ENCODE data around the gene TBCA.
"Not testable (repeated sequence)": the region's sequence is repeated elsewhere in the genome, so short reads cannot be mapped to it uniquely, and the experiment has no call there.

The TBCA gene

DNA sequence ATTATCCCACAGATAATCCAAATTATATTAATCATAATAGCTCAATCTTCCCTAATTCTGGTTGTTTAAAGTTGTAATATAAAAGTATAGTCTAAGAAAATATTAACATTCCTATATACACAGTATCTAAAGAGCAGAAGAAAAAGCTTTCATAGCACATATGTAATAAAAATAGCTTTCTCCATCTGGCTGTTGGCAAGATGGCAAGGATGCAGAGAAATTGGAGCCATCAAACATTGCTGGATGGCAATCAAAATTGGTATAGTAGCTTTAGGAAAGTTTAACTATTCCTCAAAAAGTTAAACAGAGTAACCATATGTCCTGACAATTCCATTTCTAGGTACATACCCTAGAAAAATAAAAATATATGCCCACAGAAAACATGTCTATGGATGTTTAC, 66.8 kb downstream of the TBCA start:
- DNase-seq (ENCODE audit: low read depth): no peak

DNA sequence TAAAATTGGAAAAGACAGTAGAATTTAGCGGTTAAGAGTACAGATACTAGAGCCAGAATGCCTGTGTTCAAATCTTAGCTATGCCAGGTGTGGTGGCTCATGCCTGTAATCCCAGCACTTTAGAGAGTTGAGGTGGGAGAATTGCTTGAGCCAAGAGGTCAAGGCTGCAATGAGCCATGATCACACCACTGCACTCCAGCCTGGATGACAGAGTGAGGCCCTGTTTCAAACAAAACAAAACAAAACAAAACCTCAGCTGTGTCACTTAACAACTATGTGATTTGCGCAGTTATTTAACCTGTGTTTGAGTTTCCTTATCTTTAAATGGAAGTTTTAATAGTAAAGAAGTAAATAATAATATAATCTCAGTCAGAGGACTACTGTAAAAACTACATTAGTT, 68.3 kb downstream of the TBCA start:
- no peak for DNase-seq (ENCODE audit: low read depth)

DNA sequence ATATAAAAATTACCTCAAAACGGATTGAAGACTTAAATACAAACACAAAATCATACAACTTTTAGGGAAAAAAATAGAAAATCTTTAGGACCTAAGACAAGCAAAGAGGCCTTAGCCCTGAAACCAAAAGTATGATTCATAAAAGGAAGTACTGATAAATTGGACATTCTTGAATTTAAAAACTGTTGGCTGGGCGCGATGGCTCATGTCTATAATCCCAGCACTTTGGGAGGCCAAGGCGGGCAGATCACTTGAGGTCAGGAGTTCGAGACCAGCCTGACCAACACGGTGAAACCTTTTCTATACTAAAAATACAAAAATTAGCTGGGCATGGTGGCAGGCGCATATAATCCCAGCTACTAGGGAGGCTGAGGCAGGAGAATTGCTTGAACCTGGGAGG, 76.6 kb downstream of the TBCA start:
- DNase-seq (ENCODE audit: low read depth): not testable (repeated sequence)

DNA sequence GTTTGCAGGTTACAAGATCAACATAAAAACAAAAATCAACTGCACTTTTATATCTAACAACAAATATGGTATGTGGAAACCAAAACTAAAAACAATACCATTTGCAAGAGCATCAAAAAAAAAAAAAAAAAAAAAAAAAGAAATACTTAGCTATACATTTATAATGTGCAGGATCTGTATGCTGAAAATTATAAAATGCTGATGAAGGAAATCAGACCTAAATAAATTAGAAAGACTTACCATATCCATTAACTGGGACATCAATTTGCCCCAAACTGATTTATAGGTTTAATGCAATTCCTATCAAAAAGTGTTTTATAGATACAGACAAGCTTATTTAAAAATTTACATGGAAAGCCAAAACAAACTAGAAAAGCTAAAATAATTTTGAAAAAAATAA, 77.2 kb downstream of the TBCA start:
- DNase-seq (ENCODE audit: low read depth): no peak

DNA sequence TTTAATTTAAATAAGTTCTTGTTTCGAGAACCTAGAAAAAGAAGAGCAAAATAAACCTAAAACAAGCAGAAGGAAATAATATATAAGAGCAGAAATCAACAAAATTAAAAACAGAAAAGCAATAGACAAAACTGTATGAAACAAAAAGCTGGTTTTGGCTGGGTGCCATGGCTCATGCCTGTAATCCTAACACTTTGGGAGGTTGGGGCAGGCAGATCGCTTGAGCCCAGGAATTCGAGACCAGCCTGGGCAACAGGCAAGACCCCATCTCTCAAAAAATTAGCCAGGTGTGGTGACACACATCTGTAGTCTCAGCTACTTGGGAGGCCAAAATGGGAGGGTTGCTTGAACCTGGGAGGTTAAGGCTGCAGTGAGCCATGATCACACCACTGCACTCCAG, 78.4 kb downstream of the TBCA start:
- no peak for DNase-seq (ENCODE audit: low read depth)

DNA sequence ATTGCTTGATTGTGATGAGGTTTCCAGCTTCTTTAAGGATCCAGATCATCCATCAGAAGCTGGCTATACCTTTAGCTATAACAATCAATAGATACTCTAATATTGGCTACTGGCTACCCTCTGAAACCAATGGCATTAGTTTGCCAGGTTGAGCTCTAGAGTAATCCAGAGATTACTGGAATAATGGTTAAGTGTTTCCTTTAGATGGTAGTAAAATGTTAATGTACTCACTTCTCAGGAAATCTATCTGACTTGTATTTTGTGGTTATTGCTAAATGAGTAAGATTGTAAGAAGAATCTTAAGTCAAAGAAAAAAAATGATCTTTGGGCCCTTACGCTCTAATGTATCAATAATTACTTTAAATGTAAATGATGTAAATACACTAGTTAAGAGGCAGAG, 80.0 kb downstream of the TBCA start:
- no peak for DNase-seq (ENCODE audit: low read depth)

DNA sequence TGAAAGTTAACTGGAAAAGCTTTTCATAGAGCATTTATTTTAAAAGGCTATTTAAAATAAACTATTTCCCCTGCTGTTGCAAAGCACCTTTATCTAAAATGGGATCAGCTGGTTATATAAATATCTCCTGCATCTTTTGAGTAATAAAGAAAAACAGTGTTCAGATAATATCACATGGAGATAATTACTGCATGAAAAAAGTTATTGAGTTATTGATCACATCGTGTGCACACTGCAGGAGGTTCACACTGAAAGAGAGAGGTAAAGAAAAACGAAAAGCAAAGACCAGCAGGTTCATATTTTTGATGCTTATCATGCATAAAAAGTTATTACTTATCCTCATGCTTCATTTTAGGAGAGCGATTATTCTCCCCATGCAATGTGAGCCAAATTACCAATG, 82.2 kb downstream of the TBCA start:
- DNase-seq (ENCODE audit: low read depth): no peak

DNA sequence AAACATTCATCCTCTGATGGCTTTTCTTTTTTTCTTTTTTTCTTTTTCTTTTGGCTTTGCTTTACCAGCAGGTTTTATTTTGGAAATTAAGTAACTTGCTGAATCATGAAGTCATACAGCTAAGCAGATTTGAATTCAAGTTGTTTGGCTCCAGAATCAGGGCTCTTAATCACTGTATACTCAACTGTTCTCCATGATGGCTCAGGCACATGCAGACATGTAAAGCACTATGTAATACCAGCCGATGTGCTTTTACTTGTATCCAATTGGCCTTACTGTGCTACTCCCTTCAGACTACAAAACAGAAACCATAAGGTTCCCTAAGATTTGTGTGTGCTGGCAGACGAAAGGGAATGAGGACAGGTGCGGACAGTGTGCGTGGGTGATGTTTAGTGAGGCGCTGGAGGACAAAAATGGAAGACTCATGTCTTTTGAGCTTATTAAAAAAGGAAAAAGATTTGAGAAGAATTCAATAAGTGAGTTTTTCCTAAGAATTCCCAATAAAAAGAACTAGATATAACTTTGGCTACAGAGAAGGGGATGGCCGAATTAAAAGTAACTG, 92.9 kb downstream of the TBCA start:
- peak; percentile 32 for DNase-seq (ENCODE audit: low read depth)

DNA sequence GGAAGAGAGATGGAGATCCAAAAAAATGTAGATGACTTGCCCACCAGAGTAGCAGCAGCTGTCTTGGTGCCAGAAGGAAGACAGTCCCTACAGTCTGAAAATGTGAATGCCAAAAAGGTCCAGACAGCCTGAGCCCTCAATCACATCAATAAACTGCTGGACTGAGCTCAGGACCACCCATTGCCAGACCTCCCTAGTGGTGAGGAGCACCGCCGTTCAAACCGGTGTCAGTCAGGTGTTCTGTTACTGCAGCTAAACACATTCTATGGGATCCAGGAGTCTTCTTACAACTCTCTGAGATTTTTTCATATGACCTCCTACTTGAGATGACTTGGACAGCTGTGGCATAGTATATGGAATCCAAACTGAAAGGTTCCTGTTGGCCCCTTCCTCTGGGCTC, 105.6 kb downstream of the TBCA start:
- no peak for DNase-seq (ENCODE audit: low read depth)

DNA sequence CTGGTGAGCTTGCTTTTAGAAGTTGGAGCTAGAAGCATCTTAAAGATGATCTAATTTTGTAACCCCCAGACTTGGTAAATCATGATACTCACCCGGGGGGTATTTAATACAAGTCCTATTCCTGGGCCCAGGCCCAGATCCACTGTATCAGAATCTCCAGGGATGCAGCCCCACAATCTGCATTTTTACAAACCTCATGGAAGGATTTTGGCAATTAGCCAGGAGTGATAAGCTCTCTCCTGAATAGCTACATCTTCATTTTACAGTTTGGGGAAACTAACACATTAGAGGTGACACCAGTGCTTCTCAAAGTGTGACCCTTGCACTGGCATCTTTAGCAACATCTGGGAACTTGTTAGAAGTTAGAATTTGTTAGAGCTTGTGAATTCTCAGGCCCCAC, 106.5 kb downstream of the TBCA start:
- no peak for DNase-seq (ENCODE audit: low read depth)

DNA sequence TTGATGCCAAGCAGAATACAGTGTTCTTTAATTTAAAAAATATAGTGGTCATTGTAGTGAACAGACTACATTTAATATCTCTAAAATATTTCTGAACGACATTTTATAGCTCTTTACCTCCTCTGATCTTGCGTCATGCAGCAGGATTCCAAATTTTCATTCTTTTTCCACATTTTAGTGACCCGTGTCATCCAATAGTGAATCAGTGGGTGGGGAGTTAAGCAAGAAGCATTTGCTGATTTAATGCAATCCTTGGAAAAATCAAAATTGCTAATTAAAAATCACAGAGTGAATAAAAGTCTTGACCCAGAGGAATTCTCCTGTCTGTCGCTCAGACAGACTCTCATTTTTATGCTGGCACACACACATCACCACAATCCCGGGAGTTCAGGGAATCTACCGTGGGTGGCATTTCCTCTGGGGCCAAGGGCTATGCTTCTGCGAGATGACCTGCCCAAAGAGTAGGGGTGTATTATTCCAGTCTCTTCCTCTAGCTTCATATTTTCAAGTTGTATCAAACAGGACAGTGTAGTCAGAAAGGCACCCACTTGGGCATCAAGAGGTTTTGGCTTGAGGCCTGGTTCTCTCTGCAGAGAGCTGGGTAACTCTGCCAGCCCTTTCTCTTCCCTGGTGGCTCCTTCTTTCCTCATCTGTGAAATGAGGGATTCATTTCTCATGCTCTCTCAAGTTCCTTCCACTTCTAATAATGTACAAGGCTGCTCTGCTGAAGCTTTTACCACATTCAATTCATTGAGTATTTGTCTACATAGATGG, 112.9 kb downstream of the TBCA start:
- DNase-seq (ENCODE audit: low read depth): peak; percentile 12

DNA sequence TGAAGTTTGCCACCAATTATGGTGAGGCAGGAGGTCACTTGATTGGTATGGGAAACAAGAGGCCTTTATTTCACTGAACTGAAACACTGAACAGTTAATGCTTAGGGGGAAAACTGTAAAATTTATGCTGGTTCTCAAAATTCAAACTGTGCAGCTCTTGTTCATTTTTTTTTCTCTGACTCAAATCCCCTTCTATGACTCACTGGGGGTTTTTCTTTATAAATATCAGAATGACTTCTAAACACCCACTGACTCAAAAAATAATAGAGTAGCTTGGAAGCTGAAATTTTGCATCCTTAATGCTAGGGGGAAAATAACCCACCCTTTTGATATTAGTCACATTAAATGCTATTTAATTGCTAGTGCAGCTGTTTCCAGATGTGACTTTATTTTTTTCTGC, 113.5 kb downstream of the TBCA start:
- no peak for DNase-seq (ENCODE audit: low read depth)

DNA sequence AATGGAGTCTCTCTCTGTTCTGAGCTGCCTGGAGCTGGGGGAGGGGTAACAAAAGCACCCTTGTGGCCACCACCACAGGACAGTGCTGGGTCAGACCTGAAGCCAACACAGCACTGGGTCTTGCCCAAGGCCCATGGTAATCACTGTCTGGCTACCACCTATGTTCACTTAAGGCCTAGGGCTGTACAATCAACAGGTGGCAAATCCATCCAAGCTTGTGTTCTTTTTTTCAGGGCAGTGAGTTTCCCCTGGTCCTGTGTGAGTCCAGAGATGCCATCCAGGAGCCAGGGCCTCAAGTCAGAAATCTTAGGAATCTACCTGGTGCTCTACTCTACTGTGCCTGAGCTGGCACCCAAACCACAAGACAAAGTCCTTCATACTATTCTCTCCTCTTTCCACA, 117.5 kb downstream of the TBCA start:
- DNase-seq (ENCODE audit: low read depth): no peak

DNA sequence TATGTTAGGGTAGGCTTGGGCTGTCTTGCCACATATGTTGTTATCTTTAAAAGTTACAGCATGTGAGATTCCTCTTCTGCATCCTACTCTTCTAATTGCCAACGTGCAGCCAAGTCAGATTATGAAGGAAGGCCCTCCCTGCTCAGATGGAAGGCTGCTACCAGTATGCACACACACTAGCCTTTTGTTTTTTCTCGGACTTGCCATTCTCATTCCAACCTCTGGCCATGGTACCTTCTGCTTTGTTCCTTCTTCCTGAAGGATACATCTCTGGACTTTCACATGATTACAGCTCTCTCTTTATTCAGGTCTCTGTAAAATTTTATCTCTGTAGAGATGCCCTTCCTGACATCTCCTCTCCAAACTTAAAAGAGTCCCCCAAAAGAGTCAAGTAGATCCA, 124.8 kb downstream of the TBCA start:
- DNase-seq (ENCODE audit: low read depth): no peak

DNA sequence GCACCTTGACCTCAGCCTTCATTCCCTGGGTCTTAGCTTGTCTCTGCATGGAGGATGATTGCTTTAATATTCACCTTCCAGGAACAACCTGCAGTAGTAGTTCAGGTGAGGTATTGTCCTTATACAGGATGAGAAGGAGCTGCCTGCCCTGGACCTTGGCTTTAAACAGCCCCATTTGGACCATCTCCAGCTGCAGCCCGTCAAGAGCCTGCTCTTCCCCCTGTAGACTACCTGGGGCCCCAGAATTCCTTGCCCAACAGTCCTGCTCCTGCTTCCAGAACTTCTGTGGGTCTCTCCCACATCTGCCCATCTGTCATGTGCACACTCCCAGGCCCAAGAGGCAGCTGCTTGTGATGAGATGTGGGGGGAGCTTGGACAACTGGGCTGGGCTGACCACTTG, 125.5 kb downstream of the TBCA start:
- DNase-seq (ENCODE audit: low read depth): no peak

DNA sequence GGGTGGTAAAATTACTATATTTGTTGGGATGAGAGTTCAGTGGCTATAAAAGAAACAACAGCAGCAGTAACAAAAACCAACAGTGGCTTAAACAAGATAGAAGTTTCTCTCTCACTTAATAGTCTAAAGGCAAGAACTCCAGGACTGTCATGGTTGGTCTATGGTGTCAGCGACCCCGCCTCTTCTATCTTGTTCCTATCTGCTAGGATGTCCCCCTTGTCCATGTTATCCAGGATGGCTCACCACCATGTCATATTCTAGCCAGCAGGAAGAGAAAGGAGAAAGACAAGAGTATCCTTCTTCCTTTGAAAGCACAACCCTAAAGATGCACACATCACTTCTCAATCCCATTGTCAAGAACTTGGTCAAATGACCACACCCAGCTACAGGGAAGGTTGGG, 126.4 kb downstream of the TBCA start:
- no peak for DNase-seq (ENCODE audit: low read depth)

DNA sequence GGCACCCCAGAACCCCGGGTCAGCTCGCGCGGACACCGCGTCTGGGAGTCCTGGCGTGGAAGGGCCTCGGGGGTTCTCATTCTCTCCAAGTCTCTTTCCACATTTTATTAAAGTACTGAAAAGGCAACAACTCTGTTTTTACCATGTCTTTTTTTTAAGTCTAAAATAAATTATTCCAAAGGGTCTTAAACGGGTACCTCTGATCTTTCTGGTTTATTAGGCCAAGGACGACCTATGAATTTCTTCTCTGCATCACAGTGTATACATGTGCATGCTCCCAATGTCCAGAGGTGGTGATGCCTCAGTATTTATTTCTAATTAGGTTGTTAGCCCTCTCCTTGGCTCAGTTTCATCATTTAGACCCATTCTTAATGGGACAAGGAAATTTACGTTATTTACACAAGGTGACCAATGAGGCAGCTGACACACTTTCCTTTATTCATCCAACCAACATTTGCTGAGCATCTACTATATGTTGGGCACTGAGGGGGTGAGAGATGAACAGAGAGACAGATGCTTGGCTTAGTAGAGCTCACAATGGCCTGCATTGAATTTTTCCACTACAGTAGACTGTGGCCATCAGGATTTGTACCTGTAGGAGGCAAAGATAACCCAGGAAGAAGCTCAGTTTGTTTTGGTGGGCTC, 130.0 kb downstream of the TBCA start:
- DNase-seq (ENCODE audit: low read depth): no peak

DNA sequence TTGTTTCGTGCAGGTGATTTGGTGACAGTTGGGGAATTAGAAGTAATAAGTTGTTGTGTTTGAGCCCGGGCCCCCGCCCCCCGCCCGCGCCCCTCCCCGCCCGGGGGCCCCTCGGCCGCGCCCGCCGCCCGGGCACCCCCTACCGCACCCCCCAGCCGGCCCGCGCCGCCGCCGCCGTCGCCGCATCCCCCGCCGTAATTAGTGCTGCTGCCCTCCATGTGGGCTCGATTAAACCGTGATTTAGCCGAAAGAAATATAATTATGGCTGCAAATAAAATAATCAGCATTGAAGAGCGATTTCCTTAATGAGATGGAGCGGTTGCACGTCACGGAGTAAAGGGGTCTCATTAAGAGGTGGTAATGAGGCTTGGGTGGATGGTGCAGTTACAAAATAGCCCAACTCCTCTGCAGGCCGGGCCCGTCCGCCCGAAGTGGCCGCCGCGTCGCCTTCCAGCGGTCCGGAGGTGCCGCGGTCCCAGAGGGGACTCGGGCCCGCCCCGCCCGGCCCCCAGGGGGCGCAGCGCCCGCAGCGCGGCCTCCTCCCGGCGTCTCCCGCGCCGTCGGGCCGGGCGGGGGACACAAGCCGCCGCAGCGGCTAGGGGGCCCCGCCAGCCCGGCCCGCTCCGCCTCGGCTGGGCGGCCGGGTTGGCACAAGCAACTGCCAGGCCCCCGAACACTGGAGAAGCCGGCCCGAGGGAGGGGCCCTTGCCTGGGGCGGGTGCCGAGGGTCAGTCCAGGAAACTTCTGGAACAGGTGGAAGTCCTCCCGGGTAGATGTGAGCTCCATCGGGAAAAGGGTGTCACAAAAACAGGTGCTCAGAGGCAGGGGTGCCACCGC, 130.8 kb downstream of the TBCA start:
- no peak for DNase-seq (ENCODE audit: low read depth)

DNA sequence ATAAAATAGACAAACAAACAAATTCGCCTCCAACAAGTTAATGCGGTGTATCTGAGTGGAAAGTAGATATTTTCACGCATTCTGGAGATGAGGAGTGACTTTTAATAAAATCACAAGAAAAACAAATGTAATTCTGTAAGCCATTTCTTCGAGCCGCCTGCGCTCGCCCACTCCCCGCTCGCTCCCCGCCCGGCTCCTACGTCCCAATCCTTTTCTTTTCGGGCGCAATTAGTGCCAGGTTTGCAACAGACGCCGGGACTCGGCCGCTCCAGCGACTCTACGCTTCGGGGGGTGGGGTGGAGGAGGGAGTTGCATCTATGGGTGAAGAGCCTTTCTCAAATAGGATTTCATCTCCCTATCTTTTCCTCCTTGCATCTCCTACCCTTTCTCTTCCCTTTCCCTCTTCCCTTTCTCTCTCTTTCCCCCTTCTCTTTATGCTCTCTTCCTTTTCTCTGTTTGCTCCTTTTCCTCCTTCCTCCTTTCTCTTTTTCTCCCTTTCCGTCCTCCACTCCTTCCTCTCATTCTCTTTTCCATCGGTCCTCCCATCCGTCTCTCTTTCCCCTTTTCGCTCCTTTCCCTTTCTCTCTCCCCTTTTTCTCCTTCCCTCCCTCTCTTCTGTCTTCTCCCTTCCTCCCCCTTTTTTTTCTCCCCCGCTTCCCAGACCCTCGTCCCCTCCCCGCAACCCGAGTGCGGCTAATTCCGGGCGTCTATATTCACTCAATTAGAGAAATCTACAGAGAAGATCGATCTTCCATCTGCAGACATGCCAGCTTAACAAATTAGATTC, 131.6 kb downstream of the TBCA start:
- no peak for DNase-seq (ENCODE audit: low read depth)

DNA sequence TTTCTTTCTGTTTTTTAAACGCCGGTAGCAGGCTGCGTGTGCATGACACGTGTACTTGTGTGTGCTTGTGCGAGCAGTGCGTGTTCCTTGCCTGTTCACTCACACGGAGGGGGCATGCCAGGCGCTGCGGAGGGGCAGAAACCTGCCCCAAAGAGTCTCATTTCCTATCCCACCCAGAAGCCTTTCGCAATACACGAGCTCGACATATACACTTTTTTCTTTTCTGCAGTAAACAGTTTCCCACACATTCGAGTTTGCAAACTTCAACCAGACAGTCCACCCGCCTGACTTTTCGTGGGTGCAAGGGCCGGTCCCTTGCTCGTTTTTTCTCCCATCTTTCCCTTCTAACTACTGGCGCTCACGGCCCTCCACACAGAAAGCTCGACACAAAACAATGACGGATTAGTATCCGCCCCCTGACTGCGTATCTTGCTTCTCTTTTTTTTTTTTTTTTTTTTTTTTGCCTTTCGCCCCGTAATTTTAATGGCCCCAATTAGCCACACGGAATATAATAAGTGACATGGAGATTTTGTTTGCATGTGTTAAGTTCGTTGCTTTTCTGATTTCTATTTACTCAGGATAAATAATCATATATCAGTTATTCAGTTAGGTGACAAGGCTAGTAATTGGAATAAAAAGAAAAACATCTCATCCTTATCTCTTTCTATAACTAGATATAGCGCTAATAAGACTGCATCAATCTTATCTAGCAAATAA, 132.3 kb downstream of the TBCA start:
- DNase-seq (ENCODE audit: low read depth): no peak

Measured in stromal cell of bone marrow (primary cell).